ENCODE data around the gene COQ9.
"Not testable (repeated sequence)": the region's sequence is repeated elsewhere in the genome, so short reads cannot be mapped to it uniquely, and the experiment has no call there.

COQ9 gene

GRCh38 chr16:57486858-57487834, 39.9 kb downstream of the COQ9 start:
- DNase-seq: no peak

- DNase-seq: no peak
Observed at GRCh38 chr16:57489229-57489628, 42.0 kb downstream of the COQ9 start.

- DNase-seq: no peak
Observed at GRCh38 chr16:57493767-57494166, 46.5 kb downstream of the COQ9 start.

GRCh38 chr16:57497121-57497520, 49.8 kb downstream of the COQ9 start:
- no peak for DNase-seq

- no peak for DNase-seq
Observed at GRCh38 chr16:57498031-57498430, 50.8 kb downstream of the COQ9 start.

GRCh38 chr16:57499941-57500340, 52.7 kb downstream of the COQ9 start:
- not testable (repeated sequence) for DNase-seq

- no peak for DNase-seq
Observed at GRCh38 chr16:57500578-57501111, 53.4 kb downstream of the COQ9 start.

GRCh38 chr16:57501492-57501891, 54.2 kb downstream of the COQ9 start:
- DNase-seq: no peak

GRCh38 chr16:57502048-57502775, 54.9 kb downstream of the COQ9 start:
- no peak for DNase-seq

- DNase-seq: no peak
Observed at GRCh38 chr16:57503366-57503765, 56.1 kb downstream of the COQ9 start.

- DNase-seq: no peak
Observed at GRCh38 chr16:57504001-57504400, 56.7 kb downstream of the COQ9 start.

GRCh38 chr16:57504491-57504890, 57.2 kb downstream of the COQ9 start:
- DNase-seq: no peak

- no peak for DNase-seq
Observed at GRCh38 chr16:57505169-57505568, 57.9 kb downstream of the COQ9 start.

- DNase-seq: no peak
Observed at GRCh38 chr16:57507136-57508034, 60.1 kb downstream of the COQ9 start.

- DNase-seq: no peak
Observed at GRCh38 chr16:57508035-57508425, 60.8 kb downstream of the COQ9 start.

- no peak for DNase-seq
Observed at GRCh38 chr16:57509231-57509923, 62.1 kb downstream of the COQ9 start.

GRCh38 chr16:57510016-57510871, 63.0 kb downstream of the COQ9 start:
- no peak for DNase-seq

All from stimulated activated CD4-positive, alpha-beta T cell treated with anti-CD3 and anti-CD28 coated beads, Interleukin-4, amount 100 ng/mL, for 24 hours (primary cell).